Calu3 (cell line): Measurements from ENCODE around the gene TMEM134. TPM values are rescaled to one million over a fixed set of nuclear protein-coding genes. Genes with fewer than 3 reads are reported as not detected.

Source experiments
- BruUV-seq: library from RNA; stranded (reverse); fragments of 400-500 nt; replicated peaks from 2 replicates; lab custom pipeline; 2021; lab: Mats Ljungman, UMichigan
- CTCF ChIA-PET: fragments of 300-600 bp; sonication (Branson Sonifier 250); formaldehyde crosslinking; loops from one replicate; lab custom pipeline; 2022; ENCODE audit warnings: antibody characterized with exemption; lab: Charles Lee
- DNase-seq: peaks from one replicate; pipeline ENCODE4 v3.0.0; 2022
- H3K27ac Mint-ChIP-seq: one replicate; pipeline ENCODE4 v1.8.0; 2022; ENCODE audit warnings: mixed read lengths; ENCODE audit not compliant: unreplicated experiment
- H3K27me3 Mint-ChIP-seq: one replicate; pipeline ENCODE4 v1.8.0; 2022; ENCODE audit warnings: mixed read lengths; ENCODE audit not compliant: unreplicated experiment
- H3K36me3 Mint-ChIP-seq: one replicate; pipeline ENCODE4 v1.8.0; 2022; ENCODE audit warnings: mild to moderate bottlenecking, moderate library complexity, mixed read lengths; ENCODE audit not compliant: insufficient read depth, unreplicated experiment
- H3K4me1 Mint-ChIP-seq: one replicate; pipeline ENCODE4 v1.8.0; 2022; ENCODE audit warnings: mild to moderate bottlenecking, low read depth, mixed read lengths; ENCODE audit not compliant: unreplicated experiment
- H3K4me3 Mint-ChIP-seq: one replicate; pipeline ENCODE4 v1.8.0; 2022; ENCODE audit warnings: mild to moderate bottlenecking, low read depth, moderate library complexity, mixed read lengths; ENCODE audit not compliant: unreplicated experiment
- H3K9me3 Mint-ChIP-seq: one replicate; pipeline ENCODE4 v1.8.0; 2022; ENCODE audit warnings: low read depth, mixed read lengths; ENCODE audit not compliant: unreplicated experiment
- intact Hi-C: fragments of 100-400 bp; cut with micrococcal nuclease; formaldehyde crosslinking; loops from one replicate; pipeline ENCODE4 v1.10.0; 2022; ENCODE audit not compliant: unreplicated experiment
- total RNA-seq: library from RNA; stranded (reverse); gene quantifications from 2 replicates; pipeline ENCODE4 v1.2.3, GENCODE V29; 2022
- TF ChIP-seq, protein P1 (sequence below): fragments of 200-600 bp; IDR thresholded peaks from one replicate; pipeline ENCODE4 v1.8.0; 2022; ENCODE audit warnings: antibody characterized with exemption; ENCODE audit not compliant: unreplicated experiment

Gene TMEM134
- total RNA-seq, 1 experiment from 2014 or later: 31.9 TPM

- Mint-ChIP-seq H3K36me3 (peaks cover 53% of the 10 kb centered on the region), H3K9me3 (no peaks in the 10 kb centered on the region), H3K27me3 (no peaks in the 10 kb centered on the region), H3K27ac (no peak overlapping the region), H3K4me1 (no peaks in the 10 kb centered on the region), H3K4me3 (no peak overlapping the region)
- CTCF ChIA-PET: no interaction called here
- intact Hi-C loops: no loop called here
- no peak for DNase-seq
- TF ChIP-seq, protein P1, sequence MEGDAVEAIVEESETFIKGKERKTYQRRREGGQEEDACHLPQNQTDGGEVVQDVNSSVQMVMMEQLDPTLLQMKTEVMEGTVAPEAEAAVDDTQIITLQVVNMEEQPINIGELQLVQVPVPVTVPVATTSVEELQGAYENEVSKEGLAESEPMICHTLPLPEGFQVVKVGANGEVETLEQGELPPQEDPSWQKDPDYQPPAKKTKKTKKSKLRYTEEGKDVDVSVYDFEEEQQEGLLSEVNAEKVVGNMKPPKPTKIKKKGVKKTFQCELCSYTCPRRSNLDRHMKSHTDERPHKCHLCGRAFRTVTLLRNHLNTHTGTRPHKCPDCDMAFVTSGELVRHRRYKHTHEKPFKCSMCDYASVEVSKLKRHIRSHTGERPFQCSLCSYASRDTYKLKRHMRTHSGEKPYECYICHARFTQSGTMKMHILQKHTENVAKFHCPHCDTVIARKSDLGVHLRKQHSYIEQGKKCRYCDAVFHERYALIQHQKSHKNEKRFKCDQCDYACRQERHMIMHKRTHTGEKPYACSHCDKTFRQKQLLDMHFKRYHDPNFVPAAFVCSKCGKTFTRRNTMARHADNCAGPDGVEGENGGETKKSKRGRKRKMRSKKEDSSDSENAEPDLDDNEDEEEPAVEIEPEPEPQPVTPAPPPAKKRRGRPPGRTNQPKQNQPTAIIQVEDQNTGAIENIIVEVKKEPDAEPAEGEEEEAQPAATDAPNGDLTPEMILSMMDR: no peak
- no TSS peak for BruUV-seq
Observed at GRCh38 chr11:67498544-67498972, 29.5 kb upstream of the TMEM134 start.

DNA sequence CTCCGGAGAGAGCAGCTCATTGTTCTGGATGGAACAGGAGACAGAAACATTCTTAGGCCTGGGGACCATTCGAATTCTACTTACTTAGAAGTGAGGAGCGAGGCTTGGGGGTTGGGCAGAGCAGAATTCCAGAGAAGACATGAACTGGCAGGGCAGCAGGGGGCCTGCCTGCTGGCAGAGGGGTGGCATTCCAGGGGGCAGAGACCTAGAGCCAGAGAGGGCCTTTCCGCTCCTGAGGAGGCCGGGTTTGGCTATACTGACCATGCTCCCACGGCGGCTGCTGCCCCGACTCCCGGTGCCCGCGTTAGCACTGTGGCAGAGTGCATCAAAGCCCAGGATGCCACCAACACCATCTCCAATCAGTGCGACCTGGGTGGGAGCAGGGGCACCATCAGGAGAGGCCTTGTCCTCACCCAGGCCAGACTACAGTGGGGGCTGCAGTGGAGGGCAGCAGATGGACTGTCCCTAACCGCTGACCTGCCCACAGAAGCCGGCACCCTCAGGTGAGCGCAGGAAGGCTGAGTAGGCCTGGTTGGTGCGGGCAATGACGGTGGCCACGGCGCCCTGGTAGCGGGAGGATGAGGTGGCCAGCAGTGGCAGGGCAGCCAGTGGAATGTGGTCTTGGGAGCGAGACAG lies 28.7 kb upstream of the TMEM134 start:
- no TSS peak for BruUV-seq
- no peak for DNase-seq
- H3K27ac Mint-ChIP-seq: peak overlapping the region; percentile 27
- no peaks in the 10 kb centered on the region for H3K4me1 Mint-ChIP-seq
- CTCF ChIA-PET: no interaction called here
- peaks cover 54% of the 10 kb centered on the region for H3K36me3 Mint-ChIP-seq
- H3K4me3 Mint-ChIP-seq: no peak overlapping the region
- no peaks in the 10 kb centered on the region for H3K9me3 Mint-ChIP-seq
- intact Hi-C loops: no loop called here
- TF ChIP-seq, protein P1: no peak
- no peaks in the 10 kb centered on the region for H3K27me3 Mint-ChIP-seq

- Mint-ChIP-seq H3K9me3 (no peaks in the 10 kb centered on the region), H3K27ac (no peak overlapping the region), H3K36me3 (peaks cover 63% of the 10 kb centered on the region), H3K4me3 (no peak overlapping the region), H3K27me3 (no peaks in the 10 kb centered on the region), H3K4me1 (no peaks in the 10 kb centered on the region)
- no peak for DNase-seq
- no TSS peak for BruUV-seq
- CTCF ChIA-PET: no interaction called here
- intact Hi-C loops: no loop called here
- TF ChIP-seq, protein P1: no peak
Observed at GRCh38 chr11:67496113-67496512, 27.1 kb upstream of the TMEM134 start.

DNA sequence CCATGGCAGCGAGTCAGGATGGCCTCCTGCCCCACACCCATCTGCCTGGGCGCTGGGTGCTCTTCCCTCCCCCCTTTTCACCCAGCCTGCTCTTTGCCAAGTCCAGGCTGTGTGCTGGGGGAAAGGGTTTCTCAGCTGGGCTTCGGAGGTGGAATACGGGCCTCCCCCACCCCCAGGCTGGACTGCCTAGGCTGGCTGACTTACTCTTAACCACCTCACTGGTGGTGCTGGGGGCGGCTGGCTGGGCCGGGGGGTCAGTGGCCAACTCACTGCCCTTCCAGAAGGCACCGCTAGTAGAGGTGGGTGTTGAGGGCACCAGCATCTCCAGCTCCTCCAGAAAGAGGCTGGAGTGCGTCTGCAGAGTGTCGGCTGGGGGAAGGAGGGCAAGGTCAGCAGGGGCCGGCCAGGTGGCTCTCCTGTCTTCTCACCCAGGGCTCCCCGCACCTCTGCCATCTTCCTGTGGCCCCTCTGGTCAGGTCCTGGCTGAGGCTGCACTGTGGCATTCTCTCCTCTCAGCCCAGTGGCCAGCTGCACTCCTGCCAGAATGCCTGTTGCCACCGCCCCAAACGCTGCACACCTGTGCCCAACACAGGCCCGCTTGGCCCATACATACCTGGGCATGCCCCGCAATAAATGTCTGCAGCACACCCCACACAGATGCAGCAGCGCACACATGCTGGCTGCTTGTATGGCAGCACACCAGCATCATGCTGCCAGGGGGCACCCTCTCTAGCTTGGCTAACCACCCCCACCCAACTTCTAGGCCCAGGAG lies 26.4 kb upstream of the TMEM134 start:
- CTCF ChIA-PET: interaction anchor here (0.5 kb wide), 1 partner anchor 13 kb away, joined by 4 read pairs; the partner anchor contains the start of gene AIP
- DNase-seq: no peak
- BruUV-seq: no TSS peak
- intact Hi-C loops: no loop called here
- H3K9me3 Mint-ChIP-seq: no peaks in the 10 kb centered on the region
- H3K4me1 Mint-ChIP-seq: no peaks in the 10 kb centered on the region
- H3K4me3 Mint-ChIP-seq: no peak overlapping the region
- TF ChIP-seq, protein P1: no peak
- H3K27me3 Mint-ChIP-seq: no peaks in the 10 kb centered on the region
- peaks cover 63% of the 10 kb centered on the region for H3K36me3 Mint-ChIP-seq
- no peak overlapping the region for H3K27ac Mint-ChIP-seq
